Kidney (tissue), 14 donors: ENCODE measurements around the gene AKAP13. TPM values are rescaled to one million over a fixed set of nuclear protein-coding genes. Genes with fewer than 3 reads are reported as not detected.

ENCODE experiments used
- DNase-seq, 5 donors: peaks; one replicate each; pipeline ENCODE4 v3.0.0-alpha.2; 2013 to 2020
- FAIRE-seq: peaks from 2 replicates; lab custom pipeline; 2012; peaks lifted over from hg19 to GRCh38; lab: Jason Lieb, UNC
- H3K27ac ChIP-seq, 2 donors: one replicate each; pipeline ENCODE4 v1.7.0; 2013; ENCODE audit warnings: low read depth in 2 of 2, low read length in 2 of 2, inconsistent platforms in 1 of 2
- H3K27me3 ChIP-seq: one replicate; pipeline ENCODE4 v1.7.1; 2013; ENCODE audit warnings: low read length, inconsistent platforms; ENCODE audit not compliant: control insufficient read depth, insufficient read depth
- H3K36me3 ChIP-seq, 3 donors: one replicate each; pipeline versions ENCODE4 v1.7.0 to v1.7.1; 2013; ENCODE audit warnings: low read length in 3 of 3, control low read depth in 1 of 3, inconsistent platforms in 1 of 3; ENCODE audit not compliant: insufficient read depth in 3 of 3, control insufficient read depth in 2 of 3
- H3K4me1 ChIP-seq, 3 donors: one replicate each; pipeline versions ENCODE4 v1.7.0 to v1.7.1; 2013; ENCODE audit warnings: low read length in 3 of 3, inconsistent platforms in 1 of 3, low read depth in 1 of 3; ENCODE audit not compliant: control insufficient read depth in 2 of 3, insufficient read depth in 2 of 3
- H3K4me3 ChIP-seq, 3 donors: one replicate each; pipeline versions ENCODE4 v1.7.0 to v1.8.1; 2013; ENCODE audit warnings: low read length in 3 of 3, control low read depth in 1 of 3, inconsistent platforms in 1 of 3
- H3K9ac ChIP-seq, 3 donors: one replicate each; pipeline versions ENCODE4 v1.7.0 to v1.7.1; 2013; ENCODE audit warnings: low read length in 3 of 3, control low read depth in 1 of 3, inconsistent platforms in 1 of 3
- H3K9me3 ChIP-seq, 3 donors: one replicate each; pipeline versions ENCODE4 v1.7.0 to v1.7.1; 2013; ENCODE audit warnings: low read length in 3 of 3, control low read depth in 1 of 3, inconsistent platforms in 1 of 3; ENCODE audit not compliant: control insufficient read depth in 2 of 3, insufficient read depth in 1 of 3
- intact Hi-C: fragments of 100-400 bp; cut with DNase I; formaldehyde crosslinking; loops from one replicate; pipeline ENCODE4 v1.11.1; 2022
- polyA plus RNA-seq: library from polyadenylated mRNA; stranded (reverse); fragments of 350-450 nt; fragmentation: Illumina TruSeq; extraction: RNeasy Lipid Tissue Mini Kit (QIAGEN cat#74804); gene quantifications from one replicate; pipeline ENCODE4 v1.2.3, GENCODE V29; 2014; ENCODE audit warnings: low read depth, low replicate concordance; ENCODE audit not compliant: insufficient read depth
- total RNA-seq: library from RNA; stranded (reverse); fragmentation: NEBNext Ultra II Directional; extraction: Animal tissue kit (Norgen Biotek cat#: 25700); gene quantifications from one replicate; pipeline ENCODE4 v1.2.1, GENCODE V29; 2021
- TF ChIP-seq, protein P1 (sequence below): IDR thresholded peaks from 3 replicates; pipeline ENCODE4 v1.5.1; 2012; ENCODE audit warnings: mild to moderate bottlenecking, moderate library complexity, borderline replicate concordance; ENCODE audit not compliant: insufficient read depth; ENCODE audit errors: extremely low read depth
- donor health status: control.
- donor health status: control.
- donor health status: control.
- donor health status: control.
- donor health status: control.
- donor health status: DM: yes; HTN: yes; CAD: no.
- donor health status: Normal renal cell carcinoma (clear cell type).

Gene AKAP13
- total and polyA plus RNA-seq, 2 donors from 2014 or later = 18.8 to 174 TPM

DNA sequence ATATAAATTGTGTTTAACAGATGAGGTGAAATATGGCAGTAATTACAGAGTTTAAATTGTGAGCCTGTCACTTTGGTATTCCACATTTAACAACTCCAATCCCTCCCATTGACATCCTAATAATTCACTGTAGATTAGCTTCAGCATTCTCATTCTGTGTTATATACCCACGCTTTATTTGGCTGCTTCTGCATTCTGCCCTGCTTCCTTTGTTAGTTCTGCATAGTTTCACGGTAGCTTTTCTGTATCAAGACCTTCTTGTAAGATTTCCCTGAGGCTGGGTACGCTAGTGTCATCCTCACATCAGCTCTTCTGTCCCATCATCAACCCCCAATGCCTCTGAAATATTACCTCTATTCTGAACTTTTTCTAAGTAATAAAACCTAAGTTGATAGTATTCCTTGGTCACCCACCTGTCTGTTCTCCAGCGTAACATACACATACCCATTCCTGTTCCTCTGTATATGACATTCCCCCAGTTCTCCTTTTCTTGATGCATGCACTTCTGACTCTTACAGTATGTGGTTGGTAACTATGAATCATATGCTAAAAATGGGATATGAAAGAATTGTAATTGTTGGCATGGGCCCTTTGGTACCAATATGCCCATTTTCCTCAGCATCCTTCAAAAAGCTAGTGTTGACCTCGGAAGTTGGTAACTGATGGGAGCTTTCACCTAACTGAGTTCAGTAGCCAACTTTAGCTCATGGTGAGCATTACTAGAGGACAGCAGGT, 243.1 kb downstream of the AKAP13 start:
- peak overlapping the region in 1 of 3 donors; percentile 5 for H3K4me3 ChIP-seq
- no peaks in the 10 kb centered on the region for H3K27me3 ChIP-seq
- no peak for FAIRE-seq
- peaks cover 0 to 4% (median 3%) of the 10 kb centered on the region in 3 donors for H3K4me1 ChIP-seq
- intact Hi-C loops = loop anchor here (10.0 kb wide), 1 partner anchor 71 kb away; no protein-coding TSS in a partner anchor
- DNase-seq = peak in 2 of 5 donors; percentile 17 to 41
- no peak overlapping the region for H3K9ac ChIP-seq
- TF ChIP-seq, protein P1, sequence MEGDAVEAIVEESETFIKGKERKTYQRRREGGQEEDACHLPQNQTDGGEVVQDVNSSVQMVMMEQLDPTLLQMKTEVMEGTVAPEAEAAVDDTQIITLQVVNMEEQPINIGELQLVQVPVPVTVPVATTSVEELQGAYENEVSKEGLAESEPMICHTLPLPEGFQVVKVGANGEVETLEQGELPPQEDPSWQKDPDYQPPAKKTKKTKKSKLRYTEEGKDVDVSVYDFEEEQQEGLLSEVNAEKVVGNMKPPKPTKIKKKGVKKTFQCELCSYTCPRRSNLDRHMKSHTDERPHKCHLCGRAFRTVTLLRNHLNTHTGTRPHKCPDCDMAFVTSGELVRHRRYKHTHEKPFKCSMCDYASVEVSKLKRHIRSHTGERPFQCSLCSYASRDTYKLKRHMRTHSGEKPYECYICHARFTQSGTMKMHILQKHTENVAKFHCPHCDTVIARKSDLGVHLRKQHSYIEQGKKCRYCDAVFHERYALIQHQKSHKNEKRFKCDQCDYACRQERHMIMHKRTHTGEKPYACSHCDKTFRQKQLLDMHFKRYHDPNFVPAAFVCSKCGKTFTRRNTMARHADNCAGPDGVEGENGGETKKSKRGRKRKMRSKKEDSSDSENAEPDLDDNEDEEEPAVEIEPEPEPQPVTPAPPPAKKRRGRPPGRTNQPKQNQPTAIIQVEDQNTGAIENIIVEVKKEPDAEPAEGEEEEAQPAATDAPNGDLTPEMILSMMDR = no peak
- H3K9me3 ChIP-seq = no peaks in the 10 kb centered on the region
- no peaks in the 10 kb centered on the region for H3K36me3 ChIP-seq
- no peak overlapping the region for H3K27ac ChIP-seq

DNA sequence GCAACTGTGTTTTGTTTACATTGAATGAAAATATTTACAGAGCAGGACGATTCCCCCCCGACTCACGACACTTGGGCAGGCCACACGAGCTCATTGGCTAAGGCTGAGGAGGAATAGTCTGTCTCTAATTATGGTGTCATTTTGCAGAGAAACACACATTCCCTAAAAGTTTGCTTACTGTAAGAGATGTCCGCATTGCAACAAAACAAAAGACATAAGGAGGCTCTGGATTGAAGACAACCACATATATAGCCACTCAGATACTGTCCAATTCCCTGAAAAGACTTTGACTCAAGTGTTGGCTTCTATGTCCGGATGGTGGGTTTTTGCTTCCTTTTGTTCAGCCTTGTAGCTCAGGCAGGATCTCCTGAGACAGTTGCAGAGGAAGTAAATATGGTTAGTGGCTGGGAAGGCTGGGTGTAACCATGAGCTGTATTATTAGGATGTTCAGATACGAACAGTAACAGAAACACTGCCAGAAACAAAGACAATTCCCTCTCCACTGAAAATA, 243.9 kb downstream of the AKAP13 start:
- Histone ChIP-seq H3K27me3 (no peaks in the 10 kb centered on the region), H3K9ac (no peak overlapping the region), H3K4me3 (no peak overlapping the region), H3K4me1 (peaks cover 0 to 3% (median 2%) of the 10 kb centered on the region in 3 donors), H3K27ac (peak overlapping the region; percentile 30 to 59), H3K36me3 (no peaks in the 10 kb centered on the region), H3K9me3 (no peaks in the 10 kb centered on the region)
- DNase-seq = peak in 2 of 5 donors; percentile 44 to 66
- intact Hi-C loops = loop anchor here (10.0 kb wide), 1 partner anchor 70 kb away; no protein-coding TSS in a partner anchor
- FAIRE-seq = no peak
- TF ChIP-seq, protein P1 = no peak

DNA sequence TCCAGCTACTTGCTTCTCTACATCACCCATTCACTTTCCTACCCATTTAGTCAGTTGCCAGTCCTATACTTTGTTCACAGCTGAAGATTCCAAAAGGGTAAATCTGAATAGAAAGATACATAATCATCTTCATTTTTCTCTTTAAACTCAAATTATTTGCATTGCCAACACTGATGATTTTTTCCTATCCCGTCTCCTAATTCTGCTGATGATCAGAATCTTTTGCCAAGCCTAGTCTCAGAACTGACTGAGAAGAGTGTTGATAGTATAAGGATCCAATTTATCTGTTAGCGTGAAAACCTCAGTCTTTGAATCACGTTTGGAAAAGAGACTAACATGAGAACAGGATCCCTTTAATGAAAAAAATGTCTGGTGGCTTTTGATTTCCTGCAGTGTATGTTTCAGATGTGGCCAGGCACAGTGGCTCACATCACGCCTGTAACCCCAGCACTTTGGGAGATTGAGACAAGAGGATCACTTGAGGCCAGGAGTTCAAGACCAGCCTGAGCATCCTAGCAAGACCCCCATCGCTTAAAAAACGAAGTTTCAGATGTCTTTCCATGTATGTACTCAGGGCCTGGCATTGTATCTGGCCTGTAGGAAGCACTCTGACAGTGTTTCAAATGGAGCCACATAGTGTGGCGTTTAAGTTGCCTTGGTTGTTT, 244.9 kb downstream of the AKAP13 start:
- Histone ChIP-seq H3K9ac (no peak overlapping the region), H3K4me1 (no peaks in the 10 kb centered on the region), H3K4me3 (no peak overlapping the region)

More for the DNA sequence above, 244.9 kb downstream of the AKAP13 start:
- DNase-seq (no peak), FAIRE-seq (no peak)
- Histone ChIP-seq H3K36me3 (no peaks in the 10 kb centered on the region), H3K9me3 (no peaks in the 10 kb centered on the region), H3K27me3 (no peaks in the 10 kb centered on the region), H3K27ac (peak overlapping the region in 1 of 2 donors; percentile 56)
- intact Hi-C loops = loop anchor here (10.0 kb wide), 1 partner anchor 70 kb away; no protein-coding TSS in a partner anchor
- TF ChIP-seq, protein P1 = no peak
